ENCODE results near the gene MYO7B. TPM values are rescaled to one million over a fixed set of nuclear protein-coding genes. Genes with fewer than 3 reads are reported as not detected.

The MYO7B gene
- total RNA-seq (0.06 TPM in 1 of 2 replicates, not detected in the other), polyA plus RNA-seq (0.12 TPM in 1 of 2 replicates, not detected in the other)

DNA sequence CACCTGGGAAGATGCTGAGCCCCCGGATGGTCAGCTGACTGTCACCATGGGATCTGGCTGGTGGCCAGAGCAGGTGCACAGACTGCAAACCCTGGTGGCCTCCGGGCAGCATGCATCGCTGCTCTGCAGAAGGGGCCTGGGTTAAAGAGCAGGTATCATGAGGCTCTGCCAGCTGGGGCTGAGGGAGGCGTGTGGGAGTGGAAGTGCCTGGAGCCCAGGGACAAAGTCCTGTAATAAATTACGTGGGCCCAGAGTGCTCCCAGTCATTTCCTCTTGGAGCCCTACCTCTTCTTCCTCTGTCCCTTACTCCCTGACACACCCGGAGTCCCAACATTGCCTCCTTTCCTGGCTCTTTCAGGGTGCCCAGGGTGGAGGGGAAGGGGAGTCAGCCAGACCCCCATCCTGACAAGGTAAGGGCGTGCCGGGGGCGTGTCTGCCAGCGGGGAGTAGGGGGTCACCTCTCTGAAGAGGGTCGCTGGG, at the start of gene MYO7B:
Gene MYO7B, plus strand, starts transcription at position 262 of the 480 bp plus-strand sequence. CDS start 24,040 bp downstream, outside the sequence.
- no peak within 1 kb of the TSS for H3K4me3 ChIP-seq
- no peaks in the 10 kb centered on the region for H3K36me3 ChIP-seq
- no peak for TF ChIP-seq CTCF (IDR thresholded peaks at IDR 0.05; ENCODE audit: low read depth, low read length)
- H3K27ac ChIP-seq: no peak within 1 kb of the TSS
- peaks cover 2% of the 10 kb centered on the region for H3K27me3 ChIP-seq
- no peaks in the 10 kb centered on the region for H3K4me1 ChIP-seq (ENCODE audit: low read depth)
- H3K9me3 ChIP-seq (ENCODE audit: low read depth): no peaks in the 10 kb centered on the region
- no peak for DNase-seq (ENCODE audit: low read depth in 1 of 2, low spot score in 1 of 2)

DNA sequence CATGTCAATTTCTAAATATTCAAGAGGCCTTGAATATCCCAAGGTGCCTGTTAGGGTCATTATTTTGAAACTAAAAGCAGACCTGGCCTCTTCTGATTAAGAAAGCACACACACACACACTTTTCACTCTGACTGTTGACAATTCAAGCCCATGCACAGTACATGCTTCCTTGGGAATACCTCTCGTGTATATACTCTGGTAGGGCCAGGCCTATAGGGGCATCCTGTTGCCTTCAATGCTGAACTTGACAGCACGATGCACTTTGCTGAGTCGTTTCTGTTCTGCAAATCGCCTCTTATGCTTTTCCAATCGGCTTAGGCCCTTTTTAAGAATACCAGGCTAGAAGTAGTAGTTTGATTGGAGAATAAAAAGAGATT, 49.8 kb upstream of the MYO7B start:
- peaks cover 69% of the 10 kb centered on the region for H3K36me3 ChIP-seq
- TF ChIP-seq CTCF (IDR thresholded peaks at IDR 0.05; ENCODE audit: low read depth, low read length): no peak
- DNase-seq (ENCODE audit: low read depth in 1 of 2, low spot score in 1 of 2): no peak

DNA sequence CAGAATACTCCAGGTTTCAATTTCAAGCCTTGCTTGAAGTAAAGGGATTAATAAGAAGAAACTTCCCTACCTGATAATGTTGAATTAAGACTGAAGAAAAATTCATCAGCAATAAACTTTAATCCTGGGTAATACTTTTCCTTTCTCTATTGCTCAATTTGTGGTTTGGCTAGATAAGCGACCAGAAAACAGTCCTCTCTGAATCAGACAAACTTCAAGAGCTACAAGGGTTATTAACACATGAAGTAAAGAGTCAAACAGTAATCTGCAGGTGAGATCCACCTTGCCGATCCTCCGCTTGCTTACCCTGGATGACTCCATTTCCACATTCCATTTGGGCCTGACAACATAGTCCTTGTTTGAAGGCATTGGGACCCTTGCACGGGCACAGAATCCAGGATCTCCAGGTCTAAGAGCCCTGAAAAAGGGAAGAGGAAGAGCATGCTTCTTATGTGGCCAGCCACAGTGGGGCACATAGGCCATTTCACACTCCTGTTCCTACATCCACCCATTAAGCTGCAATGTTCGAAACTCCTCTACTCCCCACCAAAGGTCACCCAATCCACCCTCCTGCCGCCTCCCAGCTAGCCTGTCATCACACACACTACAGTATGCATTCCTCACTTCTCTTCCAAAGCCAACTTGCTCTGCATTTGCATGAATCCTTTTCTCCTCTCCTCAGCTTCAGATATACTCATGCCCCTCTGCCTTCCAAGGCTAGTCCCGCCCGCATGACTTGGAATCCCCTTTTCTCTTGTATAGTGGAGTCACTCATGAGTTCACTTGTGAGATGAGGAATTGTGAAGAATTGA, 49.0 kb upstream of the MYO7B start:
- Histone ChIP-seq H3K27ac (no peak overlapping the region), H3K4me3 (no peak overlapping the region), H3K9me3 (ENCODE audit: low read depth) (no peaks in the 10 kb centered on the region), H3K36me3 (peaks cover 74% of the 10 kb centered on the region), H3K27me3 (no peaks in the 10 kb centered on the region), H3K4me1 (ENCODE audit: low read depth) (no peaks in the 10 kb centered on the region)
- TF ChIP-seq CTCF (IDR thresholded peaks at IDR 0.05; ENCODE audit: low read depth, low read length): no peak
- peak in 1 of 2 donors; percentile 63 for DNase-seq (ENCODE audit: low read depth in 1 of 2, low spot score in 1 of 2)

More for the DNA sequence above, 49.8 kb upstream of the MYO7B start:
- peaks cover 7% of the 10 kb centered on the region for H3K4me1 ChIP-seq (ENCODE audit: low read depth)
- H3K9me3 ChIP-seq (ENCODE audit: low read depth): no peaks in the 10 kb centered on the region
- no peaks in the 10 kb centered on the region for H3K27me3 ChIP-seq
- no peak overlapping the region for H3K27ac ChIP-seq
- no peak overlapping the region for H3K4me3 ChIP-seq

DNA sequence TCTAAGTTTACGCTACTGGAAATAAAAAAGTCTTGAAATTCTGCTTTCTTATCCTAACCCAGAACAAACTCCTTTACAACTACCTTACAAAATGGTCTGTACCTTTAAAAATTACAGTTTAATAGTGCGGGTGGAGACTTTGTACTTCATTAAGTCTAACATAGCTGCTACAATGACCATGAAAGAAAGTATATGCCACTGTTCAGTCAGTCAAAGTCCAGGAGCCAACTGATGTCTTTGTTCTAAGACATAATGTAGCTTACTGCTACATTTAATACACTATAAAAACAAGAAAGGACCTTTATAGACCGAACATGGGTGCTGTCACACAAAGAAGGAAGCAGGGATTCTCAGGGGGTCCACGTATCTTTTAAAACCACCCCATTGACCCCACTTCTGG, 45.2 kb upstream of the MYO7B start:
- Histone ChIP-seq H3K4me3 (no peak overlapping the region), H3K27ac (no peak overlapping the region), H3K9me3 (ENCODE audit: low read depth) (no peaks in the 10 kb centered on the region), H3K36me3 (peaks cover 75% of the 10 kb centered on the region), H3K27me3 (no peaks in the 10 kb centered on the region), H3K4me1 (ENCODE audit: low read depth) (no peaks in the 10 kb centered on the region)
- TF ChIP-seq CTCF (IDR thresholded peaks at IDR 0.05; ENCODE audit: low read depth, low read length): no peak
- DNase-seq (ENCODE audit: low read depth in 1 of 2, low spot score in 1 of 2): no peak

GRCh38 chr2:127498386-127498785, 37.1 kb upstream of the MYO7B start:
- peak in 1 of 2 donors; percentile 61 for DNase-seq (ENCODE audit: low read depth in 1 of 2, low spot score in 1 of 2)
- no peak for TF ChIP-seq CTCF (IDR thresholded peaks at IDR 0.05; ENCODE audit: low read depth, low read length)
- Histone ChIP-seq H3K27me3 (no peaks in the 10 kb centered on the region), H3K4me3 (no peak overlapping the region), H3K9me3 (ENCODE audit: low read depth) (no peaks in the 10 kb centered on the region), H3K36me3 (peaks cover 65% of the 10 kb centered on the region), H3K4me1 (ENCODE audit: low read depth) (no peaks in the 10 kb centered on the region), H3K27ac (no peak overlapping the region)
